Activated T-cell treated with anti-CD3 and anti-CD28 coated beads for 24 hours (primary cell): ENCODE results near the gene LDHAL6B.

Source experiments
- DNase-seq: peaks from one replicate; pipeline ENCODE4 v3.0.0-alpha.2; 2020; ENCODE audit warnings: low read depth

Gene LDHAL6B

GRCh38 chr15:59218710-59219109 is 12.1 kb downstream of the LDHAL6B start:
- DNase-seq, result no peak

- no peak for DNase-seq
Measured at GRCh38 chr15:59221511-59222505, 15.2 kb downstream of the LDHAL6B start.

- DNase-seq, result no peak
Measured at GRCh38 chr15:59222906-59223550, 16.4 kb downstream of the LDHAL6B start.

- no peak for DNase-seq
Measured at GRCh38 chr15:59223736-59224135, 17.1 kb downstream of the LDHAL6B start.

- no peak for DNase-seq
Measured at GRCh38 chr15:59224474-59224873, 17.8 kb downstream of the LDHAL6B start.

- no peak for DNase-seq
Measured at GRCh38 chr15:59227021-59227420, 20.4 kb downstream of the LDHAL6B start.

GRCh38 chr15:59229015-59229414 is 22.4 kb downstream of the LDHAL6B start:
- no peak for DNase-seq

GRCh38 chr15:59229453-59229852 is 22.8 kb downstream of the LDHAL6B start:
- no peak for DNase-seq

- DNase-seq, result no peak
Measured at GRCh38 chr15:59230531-59231055, 23.9 kb downstream of the LDHAL6B start.

- no peak for DNase-seq
Measured at GRCh38 chr15:59232476-59232875, 25.8 kb downstream of the LDHAL6B start.

- no peak for DNase-seq
Measured at GRCh38 chr15:59236394-59236793, 29.8 kb downstream of the LDHAL6B start.

GRCh38 chr15:59237119-59237855 is 30.6 kb downstream of the LDHAL6B start:
- DNase-seq, result no peak

- DNase-seq, result no peak
Measured at GRCh38 chr15:59237924-59238331, 31.3 kb downstream of the LDHAL6B start.

GRCh38 chr15:59240036-59240435 is 33.4 kb downstream of the LDHAL6B start:
- no peak for DNase-seq

GRCh38 chr15:59242649-59243048 is 36.0 kb downstream of the LDHAL6B start:
- DNase-seq, result no peak

- DNase-seq, result no peak
Measured at GRCh38 chr15:59243622-59244021, 37.0 kb downstream of the LDHAL6B start.

- no peak for DNase-seq
Measured at GRCh38 chr15:59244337-59244736, 37.7 kb downstream of the LDHAL6B start.

GRCh38 chr15:59245559-59245958 is 38.9 kb downstream of the LDHAL6B start:
- no peak for DNase-seq

GRCh38 chr15:59247364-59247763 is 40.7 kb downstream of the LDHAL6B start:
- peak; percentile 28 for DNase-seq

GRCh38 chr15:59249816-59250215 is 43.2 kb downstream of the LDHAL6B start:
- no peak for DNase-seq

GRCh38 chr15:59250249-59250648 is 43.6 kb downstream of the LDHAL6B start:
- no peak for DNase-seq
